HS-27A (cell line): Measurements from ENCODE around the gene ANKRD1.
A peak's percentile ranks its signal among the peaks of the same experiment; 100 is the strongest.
"Not testable (repeated sequence)": the region's sequence is repeated elsewhere in the genome, so short reads cannot be mapped to it uniquely, and the experiment has no call there.

ENCODE experiments used
- DNase-seq: peaks from one replicate; pipeline ENCODE4 v3.0.0-alpha.2; 2012; ENCODE audit warnings: low read depth, missing footprints

Gene ANKRD1

GRCh38 chr10:90912174-90912573 lies 8.7 kb downstream of the ANKRD1 start:
- DNase-seq, result no peak

GRCh38 chr10:90911133-90912051 lies 9.5 kb downstream of the ANKRD1 start:
- DNase-seq, result no peak

GRCh38 chr10:90906596-90906995 lies 14.3 kb downstream of the ANKRD1 start:
- DNase-seq, result no peak

DNA sequence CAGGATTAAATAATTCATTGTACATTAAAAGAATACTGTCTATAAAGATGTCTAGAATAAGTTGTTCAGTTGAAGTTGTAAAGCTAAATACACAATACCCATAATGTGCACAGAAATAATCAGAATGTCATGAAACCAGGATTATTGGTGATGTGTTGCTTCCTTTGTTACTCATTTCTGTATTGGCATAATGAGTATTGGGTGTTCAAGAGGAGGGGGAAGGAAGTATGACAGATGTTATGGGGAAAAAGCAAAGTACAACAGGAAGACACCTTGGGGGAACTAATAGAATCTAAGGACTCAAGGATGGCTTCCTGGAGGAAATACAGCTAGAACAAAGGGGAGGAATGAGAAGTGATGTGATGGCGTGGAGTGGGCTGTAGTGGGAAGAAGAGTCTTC lies 15.0 kb downstream of the ANKRD1 start:
- DNase-seq, result no peak

GRCh38 chr10:90896916-90897315 lies 24.0 kb downstream of the ANKRD1 start:
- not testable (repeated sequence) for DNase-seq

- no peak for DNase-seq
Measured at GRCh38 chr10:90893190-90893589, 27.7 kb downstream of the ANKRD1 start.

DNA sequence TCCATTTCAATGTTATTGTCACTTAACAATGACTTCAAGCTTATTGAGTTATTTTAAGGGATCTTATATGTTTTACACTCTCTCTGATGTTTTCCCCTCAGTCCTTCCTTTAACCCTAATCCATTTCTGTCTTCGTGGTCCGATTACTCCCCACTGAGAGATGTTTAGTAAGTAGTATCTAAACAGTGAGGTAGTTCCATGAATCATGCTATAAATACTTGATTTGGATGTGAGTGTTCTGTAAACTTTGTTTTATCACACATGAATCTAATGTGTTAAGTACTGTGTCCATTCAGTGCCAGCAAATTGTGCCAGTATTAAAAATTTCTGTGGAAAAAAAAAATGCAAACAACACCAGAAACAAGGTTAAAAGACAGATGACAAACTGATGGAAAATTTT lies 30.5 kb downstream of the ANKRD1 start:
- no peak for DNase-seq

DNA sequence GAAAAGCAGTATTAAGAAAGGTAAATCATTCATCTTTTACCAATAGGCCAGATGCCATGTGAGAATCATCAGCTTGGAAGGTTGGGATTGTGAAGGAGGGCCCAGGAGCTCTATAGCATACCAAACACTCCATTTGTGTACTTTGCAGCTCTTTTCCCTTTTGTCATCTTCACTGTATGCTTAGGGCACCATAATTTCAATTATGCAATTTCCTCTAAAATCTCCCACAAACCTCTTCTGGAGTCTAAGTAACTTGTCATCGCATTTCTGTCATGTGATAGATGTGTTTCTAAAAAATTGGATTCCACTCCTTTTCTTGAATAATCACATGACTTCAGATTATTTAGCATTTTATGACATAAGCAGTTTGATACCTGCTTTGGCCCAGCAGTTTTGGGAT lies 31.3 kb downstream of the ANKRD1 start:
- no peak for DNase-seq

- no peak for DNase-seq
Measured at GRCh38 chr10:90888387-90888786, 32.5 kb downstream of the ANKRD1 start.

GRCh38 chr10:90887555-90887954 lies 33.3 kb downstream of the ANKRD1 start:
- DNase-seq, result no peak

DNA sequence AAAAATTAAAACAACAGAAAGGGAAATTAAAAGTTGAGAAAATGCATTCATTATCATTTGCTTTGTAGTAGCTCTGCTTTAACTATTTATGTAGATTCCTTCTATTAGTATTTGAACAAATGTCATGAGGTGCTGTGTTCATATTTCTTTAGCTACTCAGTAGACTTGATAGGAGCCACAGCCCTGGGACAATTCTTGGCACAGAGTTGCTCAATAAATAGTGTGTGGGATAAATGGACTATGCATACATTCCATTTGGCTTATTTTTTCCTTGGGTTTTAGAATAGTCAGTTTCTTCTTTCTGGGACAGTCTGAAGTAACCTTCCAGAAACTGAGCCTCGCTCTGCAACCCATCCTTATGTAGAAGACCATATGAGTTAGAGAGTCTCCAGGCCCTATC lies 35.7 kb downstream of the ANKRD1 start:
- no peak for DNase-seq

GRCh38 chr10:90884431-90884830 lies 36.5 kb downstream of the ANKRD1 start:
- DNase-seq, result no peak

DNA sequence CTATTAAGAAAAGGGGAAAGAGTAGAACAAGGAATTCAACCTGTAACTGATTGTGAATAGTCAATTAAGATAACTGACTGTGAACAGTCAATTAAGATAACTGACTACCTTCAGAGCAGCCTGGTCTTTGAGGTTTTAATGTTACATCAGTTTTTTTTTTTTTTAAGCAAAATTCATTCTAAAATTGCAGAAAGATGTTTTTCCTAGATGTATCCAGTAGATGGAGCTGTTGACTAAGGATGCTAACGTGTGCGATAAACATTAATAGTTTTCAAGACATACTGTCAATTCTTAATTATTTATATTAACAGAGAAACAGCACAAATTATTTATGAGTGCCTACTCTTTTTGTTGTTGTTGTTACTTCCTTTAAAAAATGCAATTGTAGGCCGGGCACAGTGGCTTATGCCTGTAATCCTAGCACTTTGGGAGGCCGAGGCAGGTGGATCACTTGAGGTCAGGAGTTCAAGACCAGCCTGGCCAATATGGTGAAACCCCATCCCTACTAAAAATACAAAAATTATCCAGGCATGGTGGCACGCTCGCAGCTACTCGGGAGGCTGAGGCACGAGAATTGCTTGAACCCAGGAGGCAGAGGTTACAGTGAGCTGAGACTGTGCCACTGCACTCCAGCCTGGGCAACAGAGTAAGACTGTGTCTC lies 40.7 kb downstream of the ANKRD1 start:
- DNase-seq, result not testable (repeated sequence)

GRCh38 chr10:90879062-90879461 lies 41.8 kb downstream of the ANKRD1 start:
- no peak for DNase-seq

GRCh38 chr10:90872648-90873020 lies 48.3 kb downstream of the ANKRD1 start:
- no peak for DNase-seq

DNA sequence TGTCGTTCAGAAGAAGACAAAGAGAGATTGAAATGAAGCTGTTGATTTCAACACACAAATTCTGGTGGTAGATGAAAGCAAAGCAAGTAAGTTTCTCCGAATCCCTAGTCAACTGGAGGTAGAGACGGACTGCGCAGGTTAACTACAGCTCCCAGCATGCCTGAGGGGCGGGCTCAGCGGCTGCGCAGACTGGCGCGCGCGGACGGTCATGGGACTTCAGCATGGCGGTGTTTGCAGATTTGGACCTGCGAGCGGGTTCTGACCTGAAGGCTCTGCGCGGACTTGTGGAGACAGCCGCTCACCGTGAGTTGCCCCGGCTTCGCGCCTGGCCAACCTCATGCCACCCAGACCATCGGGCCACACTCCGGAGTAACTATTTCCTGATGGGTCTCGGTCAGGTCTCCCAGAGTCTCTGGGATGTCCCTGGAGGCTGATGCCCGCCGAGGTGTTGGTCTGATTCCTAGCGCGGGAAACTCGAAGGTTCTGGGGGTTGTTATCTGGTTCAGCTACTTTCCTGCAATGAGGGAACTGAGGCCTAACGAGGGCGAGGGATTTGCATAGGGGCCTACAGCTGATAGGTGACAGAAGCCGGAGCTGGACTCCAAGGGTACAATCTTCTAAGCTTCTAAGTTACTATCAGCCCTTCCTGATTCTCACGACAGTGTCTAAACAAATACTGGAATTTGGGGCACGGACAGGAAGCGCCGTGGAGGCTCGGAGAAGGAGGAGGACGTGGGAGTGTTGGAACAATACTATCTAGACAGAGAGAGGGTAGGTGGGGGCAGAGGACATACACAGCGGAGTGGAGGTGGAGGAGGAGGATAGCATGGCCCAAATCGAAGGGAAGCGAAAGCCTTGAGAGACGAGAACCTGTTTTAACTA lies 48.9 kb downstream of the ANKRD1 start, which contains the start of gene RPP30:
Gene RPP30 (plus strand): TSS at position 209 of the 882 bp plus-strand sequence. CDS start 13 bp downstream, at position 222.
- peak; percentile 35 for DNase-seq

- DNase-seq, result peak; percentile 41
Measured at GRCh38 chr10:90871279-90871765, 49.6 kb downstream of the ANKRD1 start.

GRCh38 chr10:90866050-90866598 lies 54.8 kb downstream of the ANKRD1 start:
- DNase-seq, result no peak

DNA sequence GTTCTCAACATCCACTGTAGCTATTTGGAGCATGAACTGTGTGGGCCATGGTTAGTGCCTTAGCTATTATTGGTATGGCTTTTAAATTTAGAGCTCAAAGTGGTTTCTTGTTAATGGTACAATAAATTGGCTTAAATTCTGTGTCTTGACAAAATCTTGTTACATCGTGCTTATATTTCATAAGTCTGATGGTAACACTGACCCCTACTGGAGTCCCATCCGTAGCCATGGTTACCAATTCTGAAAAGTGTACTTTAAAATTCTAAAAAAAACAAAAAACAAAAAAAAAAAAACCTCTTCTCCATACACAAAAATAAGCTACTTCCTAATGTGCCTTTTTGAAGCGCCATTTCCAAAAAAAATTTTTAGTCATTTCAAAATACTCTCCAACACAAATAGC lies 55.5 kb downstream of the ANKRD1 start:
- no peak for DNase-seq

DNA sequence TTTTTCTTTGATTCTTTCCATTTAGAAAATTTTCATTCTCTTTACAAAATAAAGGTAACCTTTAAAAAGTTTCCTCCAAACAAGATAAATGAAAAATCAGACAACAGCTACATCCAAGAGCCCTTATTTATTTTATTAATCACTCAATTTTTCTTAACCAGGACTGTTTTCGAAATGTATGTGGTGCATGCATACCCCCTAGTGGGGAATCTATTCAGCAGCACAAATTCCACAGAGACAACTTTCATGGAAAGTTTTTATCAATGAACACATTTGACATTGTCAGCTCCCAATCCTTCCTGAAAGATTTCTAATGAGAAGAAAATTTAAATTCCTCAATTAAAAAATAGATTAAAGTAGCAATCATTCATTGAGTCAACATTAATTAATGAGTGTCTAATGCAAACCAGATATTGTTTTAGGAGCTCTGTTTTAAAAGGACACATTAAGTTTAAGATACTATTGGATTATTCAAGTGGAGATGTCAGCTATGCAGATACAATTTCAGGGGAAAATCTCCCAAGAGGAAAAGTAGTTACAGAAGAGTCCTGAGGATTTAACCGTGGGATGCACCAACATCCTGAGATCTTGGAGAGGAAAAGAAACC lies 57.9 kb downstream of the ANKRD1 start:
- DNase-seq, result no peak
